ENCODE data around the gene CDH23.

DNA sequence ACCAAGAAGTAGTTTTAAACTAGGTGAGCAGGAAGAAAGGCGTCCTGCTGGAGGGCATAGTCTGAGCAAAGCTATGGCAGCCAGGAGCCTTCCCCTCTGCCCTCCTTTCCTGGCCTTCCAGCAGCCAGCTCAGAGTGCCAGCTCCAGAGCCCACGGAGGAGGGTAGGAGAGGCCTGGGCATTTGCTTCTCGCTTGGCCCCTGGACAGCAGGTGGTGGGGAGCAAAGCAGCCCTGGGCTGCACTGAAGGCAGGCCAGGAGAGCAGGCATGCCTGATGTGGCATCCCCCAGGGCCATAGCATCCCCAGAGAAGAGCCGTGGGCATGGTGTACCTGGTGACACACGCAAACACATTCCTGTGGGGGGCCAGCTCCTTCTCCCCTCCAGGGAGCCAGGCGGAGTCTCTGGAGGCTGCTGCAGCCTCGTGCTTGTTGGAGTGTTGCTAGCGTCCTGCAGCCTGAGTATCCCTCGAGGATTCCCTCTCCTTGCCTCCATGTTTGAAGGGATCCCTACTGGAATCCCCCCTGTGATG is 43.9 kb downstream of the CDH23 start:
- TF ChIP-seq, protein P1, sequence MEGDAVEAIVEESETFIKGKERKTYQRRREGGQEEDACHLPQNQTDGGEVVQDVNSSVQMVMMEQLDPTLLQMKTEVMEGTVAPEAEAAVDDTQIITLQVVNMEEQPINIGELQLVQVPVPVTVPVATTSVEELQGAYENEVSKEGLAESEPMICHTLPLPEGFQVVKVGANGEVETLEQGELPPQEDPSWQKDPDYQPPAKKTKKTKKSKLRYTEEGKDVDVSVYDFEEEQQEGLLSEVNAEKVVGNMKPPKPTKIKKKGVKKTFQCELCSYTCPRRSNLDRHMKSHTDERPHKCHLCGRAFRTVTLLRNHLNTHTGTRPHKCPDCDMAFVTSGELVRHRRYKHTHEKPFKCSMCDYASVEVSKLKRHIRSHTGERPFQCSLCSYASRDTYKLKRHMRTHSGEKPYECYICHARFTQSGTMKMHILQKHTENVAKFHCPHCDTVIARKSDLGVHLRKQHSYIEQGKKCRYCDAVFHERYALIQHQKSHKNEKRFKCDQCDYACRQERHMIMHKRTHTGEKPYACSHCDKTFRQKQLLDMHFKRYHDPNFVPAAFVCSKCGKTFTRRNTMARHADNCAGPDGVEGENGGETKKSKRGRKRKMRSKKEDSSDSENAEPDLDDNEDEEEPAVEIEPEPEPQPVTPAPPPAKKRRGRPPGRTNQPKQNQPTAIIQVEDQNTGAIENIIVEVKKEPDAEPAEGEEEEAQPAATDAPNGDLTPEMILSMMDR (IDR thresholded peaks at IDR 0.05), result no peak
- TF ChIP-seq POLR2AphosphoS5 (IDR thresholded peaks at IDR 0.05; ENCODE audit: insufficient read depth in 1 of 2, low read depth in 1 of 2), result no peak
- TF ChIP-seq POLR2A (IDR thresholded peaks at IDR 0.05), result no peak

Measured in vagina (tissue), 2 donors.